Activated T-cell treated with anti-CD3 and anti-CD28 coated beads for 1 hour (primary cell): Measurements from ENCODE around the gene CACNG1.
"Not testable (repeated sequence)": the region's sequence is repeated elsewhere in the genome, so short reads cannot be mapped to it uniquely, and the experiment has no call there.

ENCODE experiments used
- DNase-seq: peaks from one replicate; pipeline ENCODE4 v3.0.0-alpha.2; 2020; ENCODE audit warnings: low read depth

Gene CACNG1

DNA sequence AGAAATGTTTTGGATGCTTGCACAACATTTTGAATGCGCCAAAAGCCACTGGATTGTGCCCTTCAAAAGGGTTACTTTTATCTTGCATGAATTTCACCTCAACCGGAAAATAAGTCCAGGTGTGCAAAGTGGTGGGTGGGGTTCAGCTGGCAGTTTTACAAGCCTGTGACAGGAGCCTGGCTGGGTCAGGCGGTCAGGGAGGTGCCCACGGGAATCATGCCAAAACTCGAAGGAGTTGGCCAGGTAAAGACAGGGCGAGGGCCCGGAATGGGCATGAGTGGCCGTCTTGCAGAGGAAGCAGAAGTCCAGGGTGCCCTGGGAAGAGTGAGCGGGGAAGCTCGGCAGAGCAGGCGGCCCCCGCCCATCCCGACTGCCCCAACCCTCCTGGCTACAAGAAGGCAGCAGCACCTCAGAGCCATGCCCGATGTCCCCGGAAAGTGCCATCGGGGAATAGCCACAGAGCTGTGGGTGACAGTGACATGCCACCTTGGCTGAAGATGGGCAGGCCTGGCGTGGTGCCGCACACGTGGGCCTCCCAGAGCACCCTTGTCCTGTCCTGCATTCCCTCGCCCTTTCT lies 19.1 kb upstream of the CACNG1 start:
- DNase-seq: no peak

DNA sequence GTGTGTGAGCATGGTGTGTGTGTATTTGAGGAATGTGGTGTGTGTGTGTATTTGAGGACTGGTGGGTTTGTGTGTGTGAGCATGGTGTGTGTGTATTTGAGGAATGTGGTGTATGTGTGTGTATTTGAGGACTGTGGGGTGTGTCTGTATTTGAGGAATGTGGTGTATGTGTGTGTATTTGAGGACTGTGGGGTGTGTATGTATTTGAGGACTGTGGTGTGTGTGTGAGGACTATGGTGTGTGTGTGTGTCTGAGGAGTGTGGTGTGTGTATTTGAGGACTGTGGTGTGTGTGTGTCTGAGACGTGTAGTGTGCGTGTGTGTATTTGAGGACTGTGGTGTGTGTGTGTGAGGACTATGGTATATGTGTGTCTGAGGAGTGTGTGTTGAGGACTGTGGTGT lies 18.0 kb upstream of the CACNG1 start:
- no peak for DNase-seq

GRCh38 chr17:67027031-67027628 lies 17.2 kb upstream of the CACNG1 start:
- no peak for DNase-seq

DNA sequence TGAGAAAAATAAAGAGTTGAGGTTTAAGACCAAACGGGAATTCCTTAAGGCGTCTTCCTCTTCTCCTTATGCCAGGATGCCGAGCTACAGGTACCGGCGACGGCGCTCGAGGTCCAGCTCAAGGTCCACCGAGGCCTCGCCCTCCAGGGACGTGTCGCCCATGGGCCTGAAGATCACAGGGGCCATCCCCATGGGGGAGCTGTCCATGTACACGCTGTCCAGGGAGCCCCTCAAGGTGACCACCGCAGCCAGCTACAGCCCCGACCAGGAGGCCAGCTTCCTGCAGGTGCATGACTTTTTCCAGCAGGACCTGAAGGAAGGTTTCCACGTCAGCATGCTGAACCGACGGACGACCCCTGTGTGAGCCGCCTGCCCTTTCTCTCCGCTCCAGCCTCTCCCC lies 13.7 kb upstream of the CACNG1 start:
- no peak for DNase-seq

DNA sequence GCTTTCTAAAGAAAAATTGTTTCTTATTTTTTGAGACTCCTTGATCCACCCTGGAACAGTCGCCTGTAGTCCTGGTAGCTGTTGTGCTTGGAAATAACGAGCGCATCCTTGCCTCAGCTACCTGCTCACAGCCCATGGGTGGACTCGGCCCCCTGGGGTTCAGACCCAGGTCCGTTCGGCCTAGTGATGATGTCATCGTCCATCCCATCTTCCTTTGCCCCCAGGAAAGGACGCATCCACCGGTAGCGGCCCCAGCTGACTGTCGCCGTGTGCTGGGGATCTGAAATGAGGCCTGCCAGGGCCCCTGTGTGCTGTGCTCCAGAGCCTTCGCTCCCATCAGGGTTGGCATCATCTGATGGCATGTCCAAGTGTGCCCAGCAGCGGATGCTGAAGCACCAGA lies 12.0 kb upstream of the CACNG1 start:
- no peak for DNase-seq

- DNase-seq: no peak
These were observed 11.4 kb upstream of the CACNG1 start for GRCh38 chr17:67032985-67033384.

- no peak for DNase-seq
These were observed 10.7 kb upstream of the CACNG1 start for GRCh38 chr17:67033613-67034012.

DNA sequence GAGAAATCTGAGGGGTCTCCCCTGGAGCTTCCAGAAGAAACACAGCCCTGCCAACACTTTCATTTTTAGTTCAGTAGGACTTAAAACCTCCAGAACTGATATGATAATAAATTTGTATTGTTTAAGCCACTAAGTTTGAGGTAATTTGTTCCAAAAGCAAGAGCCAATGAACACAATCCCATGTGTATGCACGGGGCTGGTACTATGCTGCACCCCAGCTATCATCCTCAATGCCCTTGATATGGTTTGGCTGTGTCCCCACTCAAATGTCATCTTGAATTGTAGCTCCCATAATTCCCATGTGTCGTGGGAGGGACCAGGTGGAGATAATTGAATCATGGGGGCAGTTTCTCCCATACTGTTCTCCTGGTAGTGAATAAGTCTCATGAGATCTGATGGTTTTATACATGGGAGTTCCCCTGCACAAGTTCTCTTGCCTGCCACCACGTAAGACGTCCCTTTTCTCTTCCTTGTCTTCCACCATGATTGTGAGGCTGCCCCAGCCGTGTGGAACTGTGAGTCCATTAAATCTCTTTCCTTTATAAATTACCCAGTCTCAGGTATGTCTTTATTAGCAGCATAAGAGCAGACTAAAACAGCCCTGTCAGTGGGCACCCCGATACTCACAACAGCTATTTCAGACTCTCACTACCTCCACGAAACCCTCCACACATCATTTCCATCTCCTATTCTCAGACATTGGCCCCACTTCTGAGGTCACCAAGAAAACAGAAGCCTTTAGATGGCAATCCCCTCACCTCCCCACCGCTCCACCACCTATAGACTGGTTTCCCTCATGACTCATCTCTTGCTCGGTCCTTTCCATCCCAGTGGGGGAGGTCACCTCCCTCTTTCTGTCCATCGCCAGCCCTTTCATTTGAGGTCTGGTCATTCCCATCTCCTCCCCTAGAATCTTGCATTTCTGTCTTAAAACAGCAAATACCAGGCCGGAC lies 8.9 kb upstream of the CACNG1 start:
- DNase-seq: no peak

GRCh38 chr17:67038861-67039365 lies 5.4 kb upstream of the CACNG1 start:
- DNase-seq: no peak

DNA sequence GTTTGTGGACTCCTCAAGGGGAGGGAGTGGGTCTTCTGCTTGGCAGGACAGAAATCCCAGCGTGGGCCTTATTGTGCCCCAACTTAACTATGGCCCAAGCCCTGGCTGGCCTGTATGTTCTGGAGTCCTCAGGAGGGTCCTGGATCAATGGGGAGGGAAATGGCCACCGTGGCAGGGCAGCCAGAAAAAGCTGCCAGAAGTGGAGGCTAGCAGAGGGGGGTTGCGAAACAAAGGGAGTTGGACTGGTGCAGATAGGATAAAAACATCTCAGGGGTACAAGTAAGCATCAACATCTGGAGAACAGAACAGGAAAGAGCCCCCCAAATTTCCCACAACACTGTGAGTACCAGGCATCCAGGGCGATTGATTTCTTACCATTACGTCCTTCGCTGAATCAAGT lies 3.7 kb upstream of the CACNG1 start:
- DNase-seq: no peak

DNA sequence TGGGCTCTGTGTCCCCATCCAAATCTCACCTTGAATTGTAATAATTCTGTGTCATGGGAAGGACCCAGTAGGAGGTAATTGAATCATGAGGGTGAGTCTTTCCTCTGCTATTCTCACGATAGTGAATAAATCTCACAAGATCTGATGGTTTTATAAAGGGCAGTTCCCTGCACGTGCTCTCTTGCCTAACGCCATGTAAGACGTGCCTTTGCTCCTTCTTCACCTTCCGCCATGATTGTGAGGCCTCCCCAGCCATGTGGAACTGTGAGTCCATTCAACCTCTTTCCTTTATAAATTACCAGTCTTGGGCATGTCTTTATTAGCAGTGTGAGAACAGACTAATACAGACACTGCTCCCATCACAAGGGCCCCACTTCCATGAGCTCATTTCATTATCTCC lies 3.2 kb upstream of the CACNG1 start:
- not testable (repeated sequence) for DNase-seq

GRCh38 chr17:67041531-67041930 lies 2.8 kb upstream of the CACNG1 start:
- no peak for DNase-seq

DNA sequence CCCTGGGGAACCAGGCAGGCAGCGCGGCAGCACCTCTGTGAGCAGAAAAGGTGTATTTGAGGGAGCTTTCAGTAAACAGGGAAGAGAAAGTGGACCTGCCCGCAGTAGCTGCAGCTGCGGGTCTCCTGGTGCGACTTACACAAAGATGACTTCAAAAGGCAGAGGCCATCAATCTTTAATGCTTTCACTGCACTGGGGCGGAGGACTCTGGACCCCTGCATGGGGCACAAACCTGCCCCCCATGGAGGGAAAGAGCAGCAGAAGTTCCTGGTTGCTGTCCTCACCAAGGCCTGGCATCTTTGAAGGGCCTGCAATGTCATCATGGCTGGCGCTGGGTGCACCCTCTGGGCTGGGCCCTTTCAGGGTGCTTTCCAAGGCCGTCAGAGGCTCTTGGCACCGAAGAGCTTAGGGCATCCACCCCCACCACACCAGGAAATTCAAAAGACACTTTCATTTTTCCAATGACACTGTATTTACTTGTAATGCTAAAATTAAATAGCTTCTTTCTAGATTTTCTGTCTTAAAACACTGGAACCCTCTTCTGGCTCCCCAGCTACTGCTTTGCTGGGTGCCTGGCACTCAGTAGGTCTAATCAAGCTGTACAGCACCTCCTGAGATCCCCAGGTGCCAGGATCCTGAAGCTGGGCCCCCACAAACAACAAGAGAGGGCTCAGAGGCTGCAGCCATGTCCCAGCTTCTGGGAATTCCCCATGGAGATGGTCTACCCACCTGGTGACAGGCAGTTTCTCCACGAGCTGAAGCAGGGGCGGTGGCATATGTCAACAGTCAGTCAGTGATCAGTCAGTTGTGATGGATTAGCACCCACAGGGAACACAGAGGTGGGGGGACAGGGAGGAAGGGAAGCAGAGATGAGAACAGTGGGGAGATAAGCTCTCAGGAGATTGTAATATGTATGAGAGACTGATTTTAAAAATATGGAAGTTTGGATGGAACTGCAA lies 2.1 kb upstream of the CACNG1 start:
- no peak for DNase-seq

DNA sequence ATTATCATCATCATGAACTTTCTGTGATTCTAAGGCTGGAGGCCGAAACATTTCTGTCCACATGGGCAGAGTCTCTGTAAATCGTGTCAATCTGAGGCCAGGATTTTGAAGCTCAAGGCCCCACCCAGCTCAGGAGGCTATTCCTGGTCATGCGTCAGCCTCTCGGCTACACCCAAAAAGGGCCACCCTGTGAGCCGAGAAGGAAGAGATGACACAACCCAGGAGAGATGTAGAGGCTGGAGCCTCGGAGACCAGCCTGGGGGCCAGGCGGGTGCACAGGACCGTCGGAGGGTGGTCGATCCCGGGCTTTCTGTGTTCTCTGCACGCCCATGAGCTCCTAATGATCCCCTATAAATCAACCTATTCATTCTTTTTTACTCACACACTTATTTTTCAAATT lies 1.1 kb upstream of the CACNG1 start:
- DNase-seq: no peak

DNA sequence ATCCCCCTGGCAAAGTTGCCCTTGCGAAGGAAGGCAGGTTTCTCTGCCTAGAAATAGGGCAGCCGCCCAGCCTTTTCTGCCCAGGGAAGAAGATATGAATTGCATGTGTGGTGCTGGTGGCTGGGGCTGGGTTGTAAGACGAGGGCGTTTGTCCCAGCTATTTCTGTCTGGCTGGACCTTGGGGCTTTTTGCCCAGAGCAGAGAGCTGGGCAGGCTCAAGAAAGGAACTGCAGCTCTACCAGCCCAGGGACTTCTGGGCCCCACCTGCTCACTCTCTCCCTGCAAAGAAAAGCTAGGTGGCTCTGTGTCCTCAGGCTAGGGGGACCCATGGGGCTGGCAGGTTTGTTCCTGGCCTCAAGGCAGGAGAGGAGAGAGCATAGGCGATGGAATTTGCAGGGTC lies 586 bp downstream of the CACNG1 start:
- no peak for DNase-seq

DNA sequence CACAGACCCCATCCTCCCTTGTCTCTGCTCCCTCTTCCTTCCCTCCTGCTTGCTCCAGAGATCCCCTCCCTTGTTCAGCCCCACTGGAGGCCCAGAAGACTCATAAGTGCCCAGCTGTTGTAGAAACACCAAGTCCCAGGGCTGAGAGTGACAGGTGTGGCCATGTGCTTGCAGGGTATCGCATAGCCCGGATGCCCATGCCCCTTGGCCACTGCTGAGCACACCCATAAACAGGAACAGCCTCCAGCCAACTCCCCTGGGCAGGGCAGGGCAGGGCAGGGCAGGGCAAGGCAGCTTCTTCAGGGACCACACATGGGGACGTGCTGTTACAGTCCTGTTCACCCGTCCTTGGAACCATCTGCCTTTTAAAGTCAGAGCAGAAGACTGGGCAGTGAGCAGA lies 2.0 kb downstream of the CACNG1 start:
- no peak for DNase-seq

DNA sequence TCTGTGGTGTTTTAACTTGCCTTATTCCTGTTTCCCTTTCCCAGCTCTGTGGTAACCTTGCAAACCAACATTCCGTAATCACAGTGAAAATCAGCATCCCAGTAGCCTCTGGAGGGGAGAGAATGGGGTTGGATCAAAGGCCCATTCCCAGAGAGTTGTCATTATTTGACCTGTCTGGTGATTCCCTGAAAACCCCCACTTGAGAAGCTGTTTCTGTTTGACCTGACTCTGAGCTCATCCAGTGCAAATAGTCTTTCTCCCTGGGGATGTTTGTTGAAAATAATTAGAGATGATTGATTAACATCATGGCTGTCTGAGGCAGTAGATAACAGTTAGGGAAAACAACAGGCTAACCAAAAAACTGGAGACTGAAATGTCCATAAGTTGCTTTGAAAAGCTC lies 3.0 kb downstream of the CACNG1 start:
- no peak for DNase-seq

DNA sequence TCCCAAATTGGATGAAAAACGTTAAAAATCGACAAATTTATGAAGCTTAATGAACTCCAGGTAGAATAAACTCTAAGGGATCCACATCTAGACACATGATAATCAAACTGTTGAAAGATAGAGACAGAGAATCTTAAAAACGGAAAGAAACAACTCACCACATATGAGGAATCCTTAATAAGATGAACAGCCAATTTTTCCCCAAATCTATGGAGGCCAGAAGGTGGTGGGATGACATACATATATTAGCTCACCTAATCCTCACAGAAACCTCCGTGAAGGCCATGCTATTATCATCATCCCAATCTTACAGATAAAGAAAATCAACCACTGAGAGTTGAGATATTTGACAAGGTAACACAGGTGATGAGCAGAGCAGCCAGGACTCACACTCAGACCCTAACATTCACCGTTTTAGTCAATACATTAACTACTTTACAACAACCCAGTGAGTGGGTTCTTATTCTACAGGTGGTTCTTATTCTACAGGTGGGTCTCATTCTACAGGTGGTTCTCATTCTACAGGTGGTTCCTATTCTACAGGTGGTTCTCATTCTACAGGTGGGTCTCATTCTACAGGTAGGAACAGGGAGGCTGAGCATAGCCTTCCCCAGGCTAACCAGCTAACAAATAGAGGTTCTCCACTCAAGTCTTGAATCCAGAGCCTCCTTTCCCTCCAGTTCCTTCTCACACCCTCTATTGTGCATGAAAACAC lies 4.8 kb downstream of the CACNG1 start:
- DNase-seq: no peak

- DNase-seq: no peak
These were observed 5.7 kb downstream of the CACNG1 start for GRCh38 chr17:67050066-67050465.

DNA sequence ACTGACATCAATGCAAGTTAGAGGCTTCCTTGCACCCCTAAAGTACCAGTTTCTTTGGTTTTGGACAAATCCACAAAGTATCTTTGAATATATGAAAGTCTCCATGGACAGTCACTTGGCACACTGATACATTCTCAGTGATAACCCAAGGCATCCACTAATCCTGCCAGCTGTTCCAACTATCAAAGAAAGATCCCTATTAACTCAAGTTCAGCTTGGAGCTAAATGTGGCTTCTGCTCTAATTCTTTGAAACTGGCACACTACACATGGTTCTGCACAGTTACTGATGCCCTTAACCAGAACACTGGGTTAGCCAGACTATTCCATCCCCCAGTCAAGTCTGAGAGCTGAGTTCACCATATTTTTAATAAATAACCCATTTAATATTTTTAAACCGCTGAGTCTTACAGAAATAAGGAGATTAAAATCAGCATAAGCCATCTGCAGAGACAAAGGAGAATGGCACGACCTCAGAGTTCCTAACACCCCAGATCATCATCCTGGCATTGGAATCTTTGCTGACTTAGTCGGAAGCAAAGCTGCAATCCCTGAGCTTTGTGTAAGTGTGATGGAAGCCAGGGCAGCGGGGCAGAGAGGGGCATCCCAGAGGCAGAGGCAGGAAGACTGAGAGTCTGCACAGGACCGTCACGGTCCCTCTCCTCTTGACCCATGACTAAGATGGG lies 6.3 kb downstream of the CACNG1 start:
- no peak for DNase-seq

DNA sequence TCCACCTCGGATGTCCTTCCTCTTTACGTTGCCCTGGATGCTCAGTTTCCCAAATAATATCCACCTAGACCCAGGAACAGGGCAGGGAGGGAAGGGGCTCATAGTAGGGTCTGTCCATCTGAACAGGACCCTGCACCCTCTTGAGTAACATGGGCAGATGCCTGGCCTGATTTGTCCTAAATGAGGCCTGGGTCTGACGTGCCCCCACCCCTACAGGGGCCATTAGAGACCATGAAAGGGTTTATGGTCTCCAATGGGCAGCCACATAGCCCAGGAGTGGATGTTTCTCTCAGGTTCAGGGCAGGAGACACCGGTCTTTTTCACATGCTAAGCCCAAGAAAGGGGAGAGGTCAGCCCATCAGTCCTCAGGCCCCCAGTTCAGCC lies 6.8 kb downstream of the CACNG1 start:
- DNase-seq: no peak
